GM13976 (cell line): ENCODE data around the gene FAM171A1.
"Not testable (repeated sequence)": the region's sequence is repeated elsewhere in the genome, so short reads cannot be mapped to it uniquely, and the experiment has no call there.

ENCODE experiments used
- DNase-seq: peaks from one replicate; pipeline ENCODE4 v3.0.0; 2012; ENCODE audit warnings: low spot score
- CTCF ChIP-seq: IDR thresholded peaks from 2 replicates; pipeline ENCODE4 v1.5.1; 2012; ENCODE audit warnings: borderline replicate concordance, mild to moderate bottlenecking; ENCODE audit not compliant: insufficient read depth; ENCODE audit errors: extremely low read depth, missing control alignments, control extremely low read depth
- in situ Hi-C: fragments of 300-500 bp; cut with MboI; formaldehyde crosslinking; loops from one replicate; pipeline ENCODE4 v1.12.0; 2022; ENCODE audit warnings: low sequenced_read_pairs, mixed read lengths, inconsistent platforms; ENCODE audit not compliant: unreplicated experiment

Gene FAM171A1

GRCh38 chr10:15339892-15340291 lies 31.2 kb downstream of the FAM171A1 start:
- in situ Hi-C loops = no loop called here
- no peak for DNase-seq
- TF ChIP-seq CTCF = no peak

GRCh38 chr10:15337441-15337923 lies 33.6 kb downstream of the FAM171A1 start:
- DNase-seq, in situ Hi-C loops: not testable (repeated sequence)

- no peak for DNase-seq
- in situ Hi-C loops = no loop called here
- TF ChIP-seq CTCF = no peak
These were observed 34.9 kb downstream of the FAM171A1 start for GRCh38 chr10:15336211-15336610.

GRCh38 chr10:15335508-15335907 lies 35.6 kb downstream of the FAM171A1 start:
- in situ Hi-C loops = no loop called here
- DNase-seq = no peak

GRCh38 chr10:15334650-15335323 lies 36.3 kb downstream of the FAM171A1 start:
- TF ChIP-seq CTCF = no peak
- in situ Hi-C loops = no loop called here
- no peak for DNase-seq

More at GRCh38 chr10:15335508-15335907, 35.6 kb downstream of the FAM171A1 start:
- TF ChIP-seq CTCF = no peak

- in situ Hi-C loops = no loop called here
- DNase-seq = no peak
- no peak for TF ChIP-seq CTCF
These were observed 37.0 kb downstream of the FAM171A1 start for GRCh38 chr10:15333909-15334649.

- in situ Hi-C loops, DNase-seq: not testable (repeated sequence)
These were observed 37.9 kb downstream of the FAM171A1 start for GRCh38 chr10:15333181-15333580.
